ENCODE data around the gene DNTT. TPM values are rescaled to one million over a fixed set of nuclear protein-coding genes. Genes with fewer than 3 reads are reported as not detected.

The DNTT gene
- not detected in 2 replicates for total RNA-seq

DNA sequence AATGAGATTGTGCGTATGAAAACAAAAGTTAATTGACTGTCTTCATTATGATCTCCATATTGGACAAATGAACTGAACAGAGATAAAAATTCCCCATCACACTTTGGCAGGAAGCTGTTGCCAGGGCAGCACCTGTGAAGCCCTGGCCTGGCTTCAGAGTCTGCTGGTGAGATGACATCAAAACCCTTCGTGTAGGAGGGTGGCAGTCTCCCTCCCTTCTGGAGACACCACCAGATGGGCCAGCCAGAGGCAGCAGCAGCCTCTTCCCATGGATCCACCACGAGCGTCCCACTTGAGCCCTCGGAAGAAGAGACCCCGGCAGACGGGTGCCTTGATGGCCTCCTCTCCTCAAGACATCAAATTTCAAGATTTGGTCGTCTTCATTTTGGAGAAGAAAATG, at the start of gene DNTT:
TSS of gene DNTT (plus strand) at position 205 of the 400 bp plus-strand sequence. CDS start at position 269, 64 bp downstream.

DNA sequence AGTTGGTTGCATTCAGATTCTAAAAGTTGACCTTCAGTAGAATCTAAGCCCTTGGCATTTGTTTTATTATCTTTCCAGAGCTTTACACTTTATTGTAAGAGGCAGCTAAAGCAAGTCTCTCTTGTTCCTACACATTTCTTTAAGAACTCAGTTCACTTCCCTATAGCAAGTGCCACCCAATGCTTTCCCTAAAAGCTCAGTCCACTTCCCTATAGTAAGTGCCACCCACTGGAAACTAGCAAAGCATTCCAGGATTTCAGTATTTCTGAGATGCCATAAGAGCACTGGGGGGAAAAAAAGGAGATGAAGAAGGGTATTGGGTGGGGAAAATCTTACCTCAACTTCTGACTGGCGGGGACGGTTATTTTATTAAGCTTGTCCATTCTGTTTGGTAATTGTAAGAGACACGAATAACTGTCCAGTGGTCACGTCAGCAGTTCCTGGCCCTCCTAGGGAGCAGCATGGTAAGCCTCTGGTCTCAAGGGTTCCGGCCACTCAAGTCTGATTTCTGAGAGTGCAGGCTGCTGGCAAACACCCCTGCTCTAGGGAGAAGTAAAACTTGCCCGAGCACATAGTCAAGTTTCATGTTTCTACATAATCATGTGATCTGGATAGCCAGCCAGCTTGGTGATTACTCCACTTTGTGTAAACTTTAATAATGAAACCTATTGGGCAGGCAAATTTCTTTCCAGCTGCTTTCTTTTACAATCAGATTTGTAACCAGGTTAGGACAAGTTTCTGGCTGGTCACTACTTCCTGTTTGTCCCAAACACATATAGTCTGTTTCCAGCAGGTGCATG, 33.0 kb upstream of the DNTT start, which contains the start of gene BLNK:
TSS of gene BLNK (minus strand) at position 554 of the 800 bp plus-strand sequence. CDS start at position 383, 171 bp downstream.

DNA sequence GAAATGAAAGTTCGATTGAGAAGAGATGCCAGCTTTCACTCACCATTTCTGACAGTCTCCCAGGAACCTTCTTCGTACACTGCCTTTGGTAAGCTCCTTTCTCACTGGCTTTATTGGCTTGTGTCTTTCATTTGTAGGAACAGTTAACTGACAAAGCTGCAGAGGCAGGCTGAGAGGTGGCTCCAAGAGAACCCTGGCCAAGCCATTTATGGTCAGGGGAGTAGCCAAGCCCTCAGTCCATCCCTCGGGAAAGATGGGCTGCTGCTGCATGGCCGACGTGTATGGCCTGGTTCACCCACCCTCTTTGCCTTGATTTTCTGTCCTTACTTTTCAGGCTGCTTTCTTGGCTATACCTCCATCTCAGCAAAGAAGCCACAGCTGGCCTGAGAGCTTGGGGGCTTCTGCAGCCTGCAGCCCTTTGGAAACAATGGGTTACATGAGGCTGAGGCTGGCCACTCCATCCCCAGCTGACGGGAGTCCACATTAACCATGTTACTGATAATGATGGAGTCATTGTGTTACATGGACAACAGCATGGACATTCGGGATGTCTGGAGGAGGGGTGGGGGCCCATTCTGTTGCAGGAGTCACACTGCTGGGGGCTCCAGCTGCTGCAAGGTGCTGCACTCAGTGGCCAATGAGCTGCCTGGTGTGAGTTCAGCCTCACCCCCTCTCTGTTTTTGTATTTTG, 54.8 kb downstream of the DNTT start, which contains the start of gene OPALIN:
TSS of gene OPALIN (minus strand) at position 152 of the 690 bp plus-strand sequence. CDS start at position 46, 106 bp downstream.

Other genes with a start within 250 kb of the DNTT start
- gene ZNF518A, start 174.1 kb upstream of the DNTT start, total RNA-seq = 4.6 and 7.8 TPM in 2 replicates
- not detected in 2 replicates for gene BLNK, start 32.9 kb upstream of the DNTT start, total RNA-seq
- not detected in 2 replicates for gene OPALIN, start 54.6 kb downstream of the DNTT start, total RNA-seq
- gene TLL2, start 209.5 kb downstream of the DNTT start, total RNA-seq = not detected in 2 replicates

Measured in myometrial cell (primary cell).